SK-N-SH (cell line): ENCODE results near the gene STOML1.

Source experiments
- CHD2 ChIP-seq: fragments of 150-350 bp; IDR thresholded peaks from 2 replicates; pipeline ENCODE4 v1.6.1; 2018; ENCODE audit warnings: low read length; ENCODE audit not compliant: partially characterized antibody
- CTCF ChIP-seq: fragments of 200-600 bp; sonication (generic); IDR thresholded peaks from 2 replicates; pipeline ENCODE4 v1.6.1; 2017; ENCODE audit warnings: antibody characterized with exemption, mild to moderate bottlenecking, moderate library complexity
- FOXM1 ChIP-seq: IDR thresholded peaks from 2 replicates; pipeline ENCODE4 v1.4.0; 2012; ENCODE audit warnings: low read depth, mild to moderate bottlenecking
- MAX ChIP-seq: IDR thresholded peaks from 2 replicates; pipeline ENCODE4 v1.4.0; 2012; ENCODE audit warnings: low read depth
- MXI1 ChIP-seq: IDR thresholded peaks from 2 replicates; pipeline ENCODE4 v1.6.1; 2012; ENCODE audit warnings: mild to moderate bottlenecking, low read depth, low read length, improper control_type of control experiment
- PBX3 ChIP-seq: IDR thresholded peaks from 2 replicates; pipeline ENCODE4; 2012
- POLR2AphosphoS5 ChIP-seq: IDR thresholded peaks from 2 replicates; pipeline ENCODE4 v1.6.1; 2012; ENCODE audit warnings: low read depth, low read length
- RAD21 ChIP-seq: IDR thresholded peaks from 2 replicates; pipeline ENCODE4 v1.6.1; 2012; ENCODE audit warnings: mild to moderate bottlenecking, low read length
- SMC3 ChIP-seq: IDR thresholded peaks from 2 replicates; pipeline ENCODE4 v1.6.1; 2012; ENCODE audit warnings: low read depth, low read length, improper control_type of control experiment
- YY1 ChIP-seq: IDR thresholded peaks from 2 replicates; pipeline ENCODE4 v1.4.0; 2012; ENCODE audit warnings: low read depth, mild to moderate bottlenecking
- TF ChIP-seq, protein P1 (sequence below): IDR thresholded peaks from 2 replicates; pipeline ENCODE4 v1.6.1; 2012; ENCODE audit warnings: mild to moderate bottlenecking, low read depth, low read length, moderate library complexity

- TF ChIP-seq POLR2AphosphoS5 (no peak), SMC3 (no peak), CTCF (no peak), MAX (no peak), RAD21 (no peak), FOXM1 (no peak), YY1 (no peak), MXI1 (no peak), CHD2 (no peak), PBX3 (no peak)
- TF ChIP-seq, protein P1, sequence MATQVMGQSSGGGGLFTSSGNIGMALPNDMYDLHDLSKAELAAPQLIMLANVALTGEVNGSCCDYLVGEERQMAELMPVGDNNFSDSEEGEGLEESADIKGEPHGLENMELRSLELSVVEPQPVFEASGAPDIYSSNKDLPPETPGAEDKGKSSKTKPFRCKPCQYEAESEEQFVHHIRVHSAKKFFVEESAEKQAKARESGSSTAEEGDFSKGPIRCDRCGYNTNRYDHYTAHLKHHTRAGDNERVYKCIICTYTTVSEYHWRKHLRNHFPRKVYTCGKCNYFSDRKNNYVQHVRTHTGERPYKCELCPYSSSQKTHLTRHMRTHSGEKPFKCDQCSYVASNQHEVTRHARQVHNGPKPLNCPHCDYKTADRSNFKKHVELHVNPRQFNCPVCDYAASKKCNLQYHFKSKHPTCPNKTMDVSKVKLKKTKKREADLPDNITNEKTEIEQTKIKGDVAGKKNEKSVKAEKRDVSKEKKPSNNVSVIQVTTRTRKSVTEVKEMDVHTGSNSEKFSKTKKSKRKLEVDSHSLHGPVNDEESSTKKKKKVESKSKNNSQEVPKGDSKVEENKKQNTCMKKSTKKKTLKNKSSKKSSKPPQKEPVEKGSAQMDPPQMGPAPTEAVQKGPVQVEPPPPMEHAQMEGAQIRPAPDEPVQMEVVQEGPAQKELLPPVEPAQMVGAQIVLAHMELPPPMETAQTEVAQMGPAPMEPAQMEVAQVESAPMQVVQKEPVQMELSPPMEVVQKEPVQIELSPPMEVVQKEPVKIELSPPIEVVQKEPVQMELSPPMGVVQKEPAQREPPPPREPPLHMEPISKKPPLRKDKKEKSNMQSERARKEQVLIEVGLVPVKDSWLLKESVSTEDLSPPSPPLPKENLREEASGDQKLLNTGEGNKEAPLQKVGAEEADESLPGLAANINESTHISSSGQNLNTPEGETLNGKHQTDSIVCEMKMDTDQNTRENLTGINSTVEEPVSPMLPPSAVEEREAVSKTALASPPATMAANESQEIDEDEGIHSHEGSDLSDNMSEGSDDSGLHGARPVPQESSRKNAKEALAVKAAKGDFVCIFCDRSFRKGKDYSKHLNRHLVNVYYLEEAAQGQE, result no peak
Observed at GRCh38 chr15:73987250-73987649, 4.8 kb downstream of the STOML1 start.
